Glutamatergic neuron (in vitro differentiated cells): ENCODE measurements around the gene EHD4. TPM values are rescaled to one million over a fixed set of nuclear protein-coding genes. Genes with fewer than 3 reads are reported as not detected.

Source experiments
- DNase-seq: peaks from one replicate; pipeline ENCODE4 v3.0.0; 2022
- H3K27ac Mint-ChIP-seq: one replicate; pipeline ENCODE4 v1.8.0; 2020; ENCODE audit warnings: mild to moderate bottlenecking, mixed read lengths, inconsistent platforms; ENCODE audit not compliant: unreplicated experiment
- H3K27me3 Mint-ChIP-seq: one replicate; pipeline ENCODE4 v1.8.0; 2020; ENCODE audit warnings: mild to moderate bottlenecking, moderate library complexity, mixed read lengths, inconsistent platforms; ENCODE audit not compliant: unreplicated experiment
- H3K36me3 Mint-ChIP-seq: one replicate; pipeline ENCODE4 v1.8.0; 2020; ENCODE audit warnings: mild to moderate bottlenecking, mixed read lengths, inconsistent platforms; ENCODE audit not compliant: unreplicated experiment
- H3K4me1 Mint-ChIP-seq: one replicate; pipeline ENCODE4 v1.8.0; 2020; ENCODE audit warnings: mild to moderate bottlenecking, low read depth, mixed read lengths, inconsistent platforms; ENCODE audit not compliant: unreplicated experiment
- H3K4me3 Mint-ChIP-seq: one replicate; pipeline ENCODE4 v1.8.0; 2020; ENCODE audit warnings: mild to moderate bottlenecking, mixed read lengths, inconsistent platforms; ENCODE audit not compliant: unreplicated experiment
- H3K9me3 Mint-ChIP-seq: one replicate; pipeline ENCODE4 v1.8.0; 2020; ENCODE audit warnings: mild to moderate bottlenecking, moderate library complexity, mixed read lengths, inconsistent platforms; ENCODE audit not compliant: unreplicated experiment
- total RNA-seq: library from RNA; stranded (reverse); fragmentation: NEBNext Ultra II Directional; extraction: Animal tissue kit (Norgen Biotek cat#: 25700); gene quantifications from one replicate; pipeline ENCODE4 v1.2.1, GENCODE V29; 2021; ENCODE audit not compliant: unreplicated experiment
- TF ChIP-seq, protein P1 (sequence below): fragments of 200-600 bp; sonication (generic); IDR thresholded peaks from one replicate; pipeline ENCODE4 v1.5.0; 2021; ENCODE audit not compliant: partially characterized antibody, unreplicated experiment

EHD4 gene
- total RNA-seq, 1 donor from 2014 or later, result 4.0 TPM

DNA sequence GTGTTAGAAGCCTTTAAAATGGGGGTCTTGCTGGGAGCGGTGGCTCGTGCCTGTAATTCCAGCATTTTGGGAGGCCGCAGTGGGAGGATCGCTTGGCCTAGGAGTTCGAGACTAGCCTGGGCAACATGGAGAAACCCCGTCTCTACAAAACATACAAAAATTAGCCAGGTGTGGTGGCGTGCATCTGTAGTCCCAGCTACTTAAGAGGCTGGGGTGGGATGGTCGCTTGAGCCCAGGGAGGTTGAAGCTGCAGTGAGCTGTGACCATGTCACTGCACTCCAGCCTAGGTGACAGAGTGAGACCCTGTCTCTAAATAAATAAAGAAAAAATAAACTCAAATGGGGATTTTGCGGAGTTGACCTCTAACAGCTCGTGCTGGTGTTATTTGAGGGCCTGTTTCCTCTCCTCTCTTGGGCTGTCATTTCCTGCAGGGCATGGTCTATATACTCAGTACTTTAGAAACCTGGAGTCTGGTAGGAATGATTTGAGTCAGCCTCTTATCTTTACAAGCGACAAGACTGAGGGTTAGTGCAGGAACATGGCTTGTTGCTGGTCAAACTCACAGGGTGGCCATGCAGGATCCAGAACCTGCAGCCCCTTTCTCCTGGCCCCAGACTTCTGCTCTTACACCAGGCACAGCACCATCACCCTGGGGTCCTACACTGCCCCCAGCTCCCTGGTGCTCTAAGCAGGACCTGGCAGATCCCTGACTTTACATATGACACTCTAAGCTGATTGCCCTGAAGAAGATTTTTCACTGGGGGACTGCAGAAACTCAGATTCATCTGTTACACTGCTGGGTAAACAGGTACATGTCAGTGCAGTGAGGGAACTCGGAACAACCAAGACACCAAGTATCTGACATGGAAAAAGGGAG lies 15.1 kb downstream of the EHD4 start:
- DNase-seq, result no peak
- TF ChIP-seq, protein P1, sequence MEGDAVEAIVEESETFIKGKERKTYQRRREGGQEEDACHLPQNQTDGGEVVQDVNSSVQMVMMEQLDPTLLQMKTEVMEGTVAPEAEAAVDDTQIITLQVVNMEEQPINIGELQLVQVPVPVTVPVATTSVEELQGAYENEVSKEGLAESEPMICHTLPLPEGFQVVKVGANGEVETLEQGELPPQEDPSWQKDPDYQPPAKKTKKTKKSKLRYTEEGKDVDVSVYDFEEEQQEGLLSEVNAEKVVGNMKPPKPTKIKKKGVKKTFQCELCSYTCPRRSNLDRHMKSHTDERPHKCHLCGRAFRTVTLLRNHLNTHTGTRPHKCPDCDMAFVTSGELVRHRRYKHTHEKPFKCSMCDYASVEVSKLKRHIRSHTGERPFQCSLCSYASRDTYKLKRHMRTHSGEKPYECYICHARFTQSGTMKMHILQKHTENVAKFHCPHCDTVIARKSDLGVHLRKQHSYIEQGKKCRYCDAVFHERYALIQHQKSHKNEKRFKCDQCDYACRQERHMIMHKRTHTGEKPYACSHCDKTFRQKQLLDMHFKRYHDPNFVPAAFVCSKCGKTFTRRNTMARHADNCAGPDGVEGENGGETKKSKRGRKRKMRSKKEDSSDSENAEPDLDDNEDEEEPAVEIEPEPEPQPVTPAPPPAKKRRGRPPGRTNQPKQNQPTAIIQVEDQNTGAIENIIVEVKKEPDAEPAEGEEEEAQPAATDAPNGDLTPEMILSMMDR, result no peak
- Mint-ChIP-seq H3K9me3 (peaks cover 2% of the 10 kb centered on the region), H3K27me3 (no peaks in the 10 kb centered on the region), H3K27ac (no peak overlapping the region), H3K36me3 (peaks cover 11% of the 10 kb centered on the region), H3K4me1 (peaks cover 2% of the 10 kb centered on the region), H3K4me3 (no peak overlapping the region)

DNA sequence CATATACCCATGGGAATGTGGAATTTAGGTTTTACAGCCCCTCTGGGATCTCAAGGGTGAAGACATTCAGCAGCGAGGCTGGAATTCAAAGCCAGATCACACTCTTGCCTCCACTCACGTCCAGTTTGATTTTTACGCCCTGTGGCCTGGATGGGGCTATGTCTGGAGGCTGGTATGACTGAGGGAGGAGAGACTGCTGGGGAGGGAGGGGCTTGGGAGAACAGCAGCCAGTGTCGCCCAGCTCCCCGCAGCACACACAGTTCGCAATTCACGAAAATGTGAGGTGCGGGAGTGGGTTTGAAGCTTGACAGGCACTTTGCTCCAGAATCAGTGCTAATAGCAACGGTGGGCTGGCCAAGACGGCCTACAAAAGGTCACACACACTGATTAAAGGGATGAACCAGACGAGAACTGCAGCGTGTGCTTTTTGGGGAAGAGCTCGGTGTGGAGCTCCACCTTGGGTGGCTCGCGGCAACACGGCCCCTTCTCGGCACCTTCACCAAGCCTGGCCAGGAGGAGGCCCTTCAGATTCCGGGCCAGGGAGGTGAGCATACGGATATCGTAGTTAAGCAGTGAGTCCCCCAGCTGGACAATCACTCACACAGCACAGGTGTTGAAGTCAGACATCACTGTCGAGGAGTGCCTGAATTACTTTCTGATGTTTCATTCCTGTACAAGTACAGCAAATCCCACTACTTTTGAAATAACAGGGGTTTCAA lies 16.4 kb downstream of the EHD4 start:
- TF ChIP-seq, protein P1, result no peak
- no peak overlapping the region for H3K4me3 Mint-ChIP-seq
- peaks cover 6% of the 10 kb centered on the region for H3K4me1 Mint-ChIP-seq
- H3K27ac Mint-ChIP-seq, result no peak overlapping the region
- H3K27me3 Mint-ChIP-seq, result no peaks in the 10 kb centered on the region
- H3K9me3 Mint-ChIP-seq, result peaks cover 4% of the 10 kb centered on the region
- DNase-seq, result no peak
- peaks cover under 1% of the 10 kb centered on the region for H3K36me3 Mint-ChIP-seq

DNA sequence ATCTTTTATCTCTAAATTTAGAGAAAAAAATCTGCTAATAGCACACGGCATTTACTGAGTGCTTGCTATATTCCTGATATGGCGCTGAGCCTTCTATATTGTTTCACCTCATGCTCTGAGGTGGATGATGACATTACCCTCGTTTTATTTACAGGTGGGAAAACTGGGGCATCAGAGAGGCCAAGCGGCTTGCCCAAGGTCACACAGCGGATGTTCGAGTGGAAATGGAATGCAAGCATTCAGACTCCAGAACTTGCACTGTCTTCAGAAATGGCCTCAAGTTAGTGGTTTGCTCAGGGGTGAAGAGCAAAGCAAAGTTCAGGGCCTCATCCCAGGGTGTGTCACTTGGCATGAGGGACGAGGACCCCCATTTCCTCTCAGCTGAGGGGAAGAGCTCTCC lies 17.3 kb downstream of the EHD4 start:
- Mint-ChIP-seq H3K4me3 (no peak overlapping the region), H3K27me3 (no peaks in the 10 kb centered on the region), H3K9me3 (peaks cover 4% of the 10 kb centered on the region), H3K36me3 (no peaks in the 10 kb centered on the region), H3K27ac (no peak overlapping the region), H3K4me1 (peaks cover 6% of the 10 kb centered on the region)
- TF ChIP-seq, protein P1, result no peak
- no peak for DNase-seq

DNA sequence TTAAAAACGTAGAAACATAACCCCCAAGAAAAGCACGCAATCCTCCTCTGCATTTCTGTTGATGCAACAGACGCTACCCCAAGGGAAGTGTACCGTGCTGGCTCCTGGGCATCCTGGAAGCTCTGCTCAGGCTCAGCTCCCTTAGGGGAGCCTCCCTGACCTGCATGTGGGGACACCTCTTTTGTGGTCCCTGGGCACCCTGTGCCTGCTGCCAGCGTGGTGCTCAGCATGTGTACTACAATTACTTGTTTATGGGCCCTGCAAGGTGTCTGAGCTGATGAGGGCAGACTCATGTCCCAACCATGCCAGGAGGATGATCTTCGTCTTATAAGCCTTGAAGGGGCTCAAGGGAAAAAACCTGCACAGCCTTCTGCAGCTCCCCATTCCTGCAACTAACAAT lies 18.3 kb downstream of the EHD4 start:
- Mint-ChIP-seq H3K36me3 (no peaks in the 10 kb centered on the region), H3K27ac (no peak overlapping the region), H3K9me3 (peaks cover 4% of the 10 kb centered on the region), H3K4me3 (no peak overlapping the region), H3K4me1 (peaks cover 6% of the 10 kb centered on the region), H3K27me3 (no peaks in the 10 kb centered on the region)
- no peak for DNase-seq
- TF ChIP-seq, protein P1, result no peak
